ENCODE results near the gene BCAR1.

DNA sequence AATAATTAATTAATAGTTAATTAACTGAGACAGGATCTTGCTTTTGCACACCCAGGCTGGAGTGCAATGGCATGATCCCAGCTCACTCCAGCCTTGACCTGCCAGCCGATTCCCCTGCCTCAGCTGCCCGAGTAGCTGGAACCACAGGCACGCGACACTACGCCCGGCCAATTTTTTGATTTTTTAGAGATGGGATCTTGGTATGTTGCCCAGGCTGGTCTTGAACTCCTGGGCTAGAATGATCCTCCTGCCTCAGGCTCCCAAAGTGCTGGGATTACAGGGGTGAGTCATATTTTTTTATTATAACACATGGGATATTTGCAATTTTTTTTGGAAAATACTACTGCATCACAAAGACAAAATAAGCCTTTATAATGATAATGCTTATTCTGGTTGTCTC is 30.4 kb upstream of the BCAR1 start:
- TF ChIP-seq, protein P1, sequence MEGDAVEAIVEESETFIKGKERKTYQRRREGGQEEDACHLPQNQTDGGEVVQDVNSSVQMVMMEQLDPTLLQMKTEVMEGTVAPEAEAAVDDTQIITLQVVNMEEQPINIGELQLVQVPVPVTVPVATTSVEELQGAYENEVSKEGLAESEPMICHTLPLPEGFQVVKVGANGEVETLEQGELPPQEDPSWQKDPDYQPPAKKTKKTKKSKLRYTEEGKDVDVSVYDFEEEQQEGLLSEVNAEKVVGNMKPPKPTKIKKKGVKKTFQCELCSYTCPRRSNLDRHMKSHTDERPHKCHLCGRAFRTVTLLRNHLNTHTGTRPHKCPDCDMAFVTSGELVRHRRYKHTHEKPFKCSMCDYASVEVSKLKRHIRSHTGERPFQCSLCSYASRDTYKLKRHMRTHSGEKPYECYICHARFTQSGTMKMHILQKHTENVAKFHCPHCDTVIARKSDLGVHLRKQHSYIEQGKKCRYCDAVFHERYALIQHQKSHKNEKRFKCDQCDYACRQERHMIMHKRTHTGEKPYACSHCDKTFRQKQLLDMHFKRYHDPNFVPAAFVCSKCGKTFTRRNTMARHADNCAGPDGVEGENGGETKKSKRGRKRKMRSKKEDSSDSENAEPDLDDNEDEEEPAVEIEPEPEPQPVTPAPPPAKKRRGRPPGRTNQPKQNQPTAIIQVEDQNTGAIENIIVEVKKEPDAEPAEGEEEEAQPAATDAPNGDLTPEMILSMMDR (optimal IDR thresholded peaks at IDR 0.05 in 1 of 3, IDR thresholded peaks at IDR 0.05 in 1 of 3, conservative IDR thresholded peaks at IDR 0.05 in 1 of 3; ENCODE audit: extremely low read depth in 1 of 3, insufficient read depth in 2 of 3, low read length in 3 of 3) = no peak
- TF ChIP-seq EZH2 (IDR thresholded peaks at IDR 0.05; ENCODE audit: low read length) = no peak

Measured in keratinocyte (primary cell).